GM21381 (cell line): Measurements from ENCODE around the gene LRRK1.

Experiments used
- ATAC-seq: cut with Tn5 transposase; IDR thresholded peaks from one replicate; pipeline ENCODE4 v1.9.1; 2021; ENCODE audit warnings: mild to moderate bottlenecking, moderate library complexity; ENCODE audit not compliant: unreplicated experiment

Gene LRRK1

DNA sequence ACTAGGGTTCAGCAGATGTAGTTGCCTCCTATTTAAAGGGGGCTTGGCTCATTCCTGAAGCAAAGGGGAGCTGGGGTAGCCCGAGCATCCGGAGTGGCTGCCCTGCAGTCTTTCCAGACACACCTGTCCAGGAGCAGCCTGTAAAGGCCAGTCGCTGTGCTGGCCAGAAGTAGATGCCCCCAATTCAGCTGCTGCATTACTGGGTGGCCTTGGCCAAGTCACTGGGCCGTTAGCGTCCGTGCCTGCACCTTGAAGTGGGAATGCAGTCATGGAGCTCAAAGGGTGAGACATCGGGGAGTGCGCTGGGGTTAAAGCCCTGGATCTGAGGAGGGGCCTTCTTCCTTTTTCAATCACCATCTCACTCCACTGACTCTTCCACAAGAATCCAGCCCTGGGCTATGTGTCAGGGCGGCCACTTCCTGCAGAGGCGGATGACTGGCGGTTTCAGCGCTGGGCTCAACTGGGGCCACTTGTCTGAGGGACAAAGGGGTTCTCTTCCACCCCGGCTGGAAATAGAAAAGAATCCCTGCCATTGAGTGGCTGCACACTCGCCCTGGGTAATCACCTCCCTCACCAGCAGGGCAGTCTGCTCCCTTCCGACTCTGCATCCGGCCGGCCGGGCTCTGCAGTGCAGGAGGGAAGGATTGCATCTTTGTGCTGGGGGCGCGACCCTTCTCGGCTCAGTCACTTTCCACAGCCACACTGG lies 27.7 kb upstream of the LRRK1 start:
- ATAC-seq, result no peak

DNA sequence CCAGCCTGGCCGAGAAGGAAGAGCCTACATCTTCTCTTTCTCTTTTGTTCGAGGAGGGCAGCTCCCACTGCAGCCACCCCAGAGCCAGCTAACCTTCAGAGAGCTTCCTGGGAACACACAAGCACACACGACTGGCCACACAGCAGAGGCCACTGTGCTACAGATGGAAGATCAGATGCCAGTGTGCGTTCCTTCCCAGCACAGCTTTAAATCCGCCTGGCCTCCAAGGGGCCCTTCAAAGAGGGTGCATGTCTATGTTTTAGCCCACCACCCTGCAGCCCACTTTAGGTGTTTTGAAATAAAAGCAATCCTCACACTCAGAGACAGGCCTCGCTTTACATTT lies 27.2 kb upstream of the LRRK1 start:
- ATAC-seq, result no peak

- no peak for ATAC-seq
Measured at GRCh38 chr15:100893261-100893963, 25.7 kb upstream of the LRRK1 start.

DNA sequence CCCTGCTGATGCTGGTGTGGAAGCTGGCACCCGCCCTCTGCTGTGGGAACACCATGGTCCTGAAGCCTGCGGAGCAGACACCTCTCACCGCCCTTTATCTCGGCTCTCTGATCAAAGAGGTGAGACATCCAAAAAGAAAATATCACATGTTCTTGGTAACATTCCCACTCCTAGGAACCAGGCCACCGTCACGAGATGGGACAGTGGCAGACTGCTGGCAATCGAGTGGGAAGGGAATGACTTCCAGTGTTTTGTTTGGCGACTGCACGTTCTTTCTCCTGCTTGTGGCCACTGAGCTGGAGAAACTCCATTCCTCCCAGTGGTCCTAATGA lies 25.2 kb upstream of the LRRK1 start:
- ATAC-seq, result no peak

GRCh38 chr15:100895721-100896120 lies 23.4 kb upstream of the LRRK1 start:
- no peak for ATAC-seq

- no peak for ATAC-seq
Measured at GRCh38 chr15:100897221-100898151, 21.7 kb upstream of the LRRK1 start.

DNA sequence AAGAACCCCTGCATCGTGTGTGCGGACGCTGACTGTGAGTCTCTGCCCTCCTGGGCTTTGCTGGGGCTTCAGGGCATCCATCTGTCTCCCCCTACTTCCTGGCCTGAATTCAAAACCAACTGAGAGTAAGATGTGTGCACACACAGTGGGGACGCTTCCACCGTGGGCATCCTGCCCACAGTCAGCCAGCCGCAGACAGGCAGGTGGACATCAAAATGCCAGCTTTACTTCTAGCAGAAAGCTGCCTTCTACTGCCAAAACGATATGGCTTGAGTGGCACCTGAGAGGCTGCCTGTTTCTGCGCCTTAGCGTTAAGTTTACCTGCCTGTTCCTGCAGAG lies 21.0 kb upstream of the LRRK1 start:
- ATAC-seq, result no peak

DNA sequence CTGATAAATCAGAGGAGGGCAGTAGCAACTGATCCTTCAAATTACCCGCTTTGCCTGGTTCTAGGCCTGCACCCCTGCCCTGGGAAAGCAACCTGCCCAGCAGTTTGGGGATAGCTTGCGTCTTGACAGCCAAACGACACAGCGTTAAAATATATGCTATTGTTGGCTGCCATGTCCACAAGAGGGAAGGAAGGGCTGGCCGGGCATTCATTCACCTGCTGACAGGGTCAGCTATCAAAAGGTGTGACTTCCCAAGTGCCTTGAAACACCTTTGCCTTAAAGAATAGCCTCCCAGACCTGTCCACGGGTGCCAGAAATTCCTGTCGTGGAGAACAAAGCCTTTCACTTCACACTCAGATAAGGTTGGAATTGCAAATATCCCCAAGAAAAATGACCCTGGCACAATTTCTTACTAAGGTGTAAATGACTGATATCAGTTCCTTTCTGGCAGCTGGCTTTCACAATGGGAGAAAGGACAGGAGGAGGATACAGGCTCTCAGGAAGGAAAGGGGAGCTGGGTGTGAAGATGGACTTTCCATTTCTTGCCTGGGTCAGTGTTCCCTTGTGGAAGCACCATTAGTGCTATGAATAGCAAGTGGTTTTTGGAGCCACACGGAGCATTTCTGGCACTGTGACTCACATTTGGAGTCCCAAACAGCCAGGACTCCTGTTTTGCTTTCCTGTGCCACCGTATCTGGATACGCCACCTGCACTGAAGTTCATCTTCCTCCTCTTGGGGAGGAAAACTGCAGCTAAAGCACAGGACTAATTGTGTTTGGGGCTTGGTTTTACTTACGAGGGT lies 20.3 kb upstream of the LRRK1 start:
- ATAC-seq, result no peak

DNA sequence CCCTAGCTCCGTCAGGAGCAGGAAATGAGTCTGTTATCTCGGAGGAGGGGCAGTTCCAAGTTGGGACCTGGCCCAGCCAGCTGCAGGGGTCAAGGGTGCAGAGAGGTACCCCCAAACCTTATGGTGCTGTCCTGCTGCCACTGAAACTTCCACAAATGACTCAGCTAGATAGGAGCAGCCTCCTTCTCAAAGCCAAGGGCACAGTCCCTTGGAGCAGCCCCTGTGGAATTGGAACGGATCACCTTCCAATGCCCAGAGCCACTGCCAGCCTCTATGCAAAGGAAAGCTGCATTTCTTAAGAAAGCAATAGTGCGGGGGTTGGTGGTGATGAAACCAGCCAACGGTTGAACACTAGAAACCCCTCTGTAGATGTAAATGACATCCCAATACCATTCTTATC lies 19.6 kb upstream of the LRRK1 start:
- ATAC-seq, result no peak

- no peak for ATAC-seq
Measured at GRCh38 chr15:100900136-100900794, 18.9 kb upstream of the LRRK1 start.

GRCh38 chr15:100900795-100901169 lies 18.4 kb upstream of the LRRK1 start:
- no peak for ATAC-seq

DNA sequence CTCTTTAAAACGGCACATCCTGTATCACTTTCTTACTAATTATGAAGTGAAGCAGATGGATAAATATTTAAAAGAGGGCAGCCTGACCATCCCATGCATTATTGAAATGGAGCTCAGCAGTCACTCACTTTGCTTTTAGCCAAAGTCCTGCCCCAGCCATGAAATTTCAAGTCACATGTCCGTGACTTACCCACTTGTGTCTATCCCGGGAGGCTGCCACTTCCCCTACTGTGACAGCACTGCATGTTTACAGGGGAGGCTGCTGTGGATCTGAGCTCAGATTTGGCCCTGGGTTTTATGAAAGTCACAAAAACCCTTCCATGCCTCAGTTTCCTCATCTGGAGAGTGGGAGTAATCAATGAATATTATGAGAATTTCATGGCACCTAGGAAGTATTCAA lies 17.9 kb upstream of the LRRK1 start:
- no peak for ATAC-seq

DNA sequence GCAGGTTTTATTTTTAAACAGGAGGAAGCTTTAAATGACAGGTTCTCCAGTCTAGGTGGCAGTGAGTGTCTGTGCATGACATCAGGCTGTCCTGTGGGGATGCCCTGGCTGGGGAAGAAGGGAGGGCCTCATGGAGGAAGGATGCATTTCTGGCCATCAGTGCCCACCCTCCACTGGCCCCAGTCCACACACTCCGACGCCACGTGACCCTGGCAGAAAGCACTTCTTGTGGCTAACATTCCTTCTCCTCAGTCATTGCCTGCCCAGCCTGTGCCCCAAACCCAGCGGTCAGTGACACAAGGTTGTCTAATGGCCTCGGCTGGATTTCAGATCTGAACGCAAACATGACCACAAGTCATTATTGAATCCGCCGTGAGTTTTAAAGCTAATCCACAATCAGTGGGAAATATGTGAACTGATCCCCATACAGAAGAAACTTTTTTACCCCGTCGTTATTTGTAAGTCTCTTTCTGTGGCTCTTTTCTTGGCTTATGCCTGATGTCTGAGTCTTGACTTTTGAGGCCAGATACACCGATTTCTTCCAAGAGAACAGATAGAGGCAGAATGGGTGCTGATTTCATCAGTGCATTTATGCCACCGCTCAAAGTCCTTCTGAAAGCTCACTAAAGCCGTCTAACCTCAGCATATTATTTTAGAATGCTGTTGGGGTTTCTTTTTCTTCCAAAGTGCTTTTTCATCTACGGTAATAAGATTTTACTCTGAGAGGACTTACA lies 17.3 kb upstream of the LRRK1 start:
- no peak for ATAC-seq

DNA sequence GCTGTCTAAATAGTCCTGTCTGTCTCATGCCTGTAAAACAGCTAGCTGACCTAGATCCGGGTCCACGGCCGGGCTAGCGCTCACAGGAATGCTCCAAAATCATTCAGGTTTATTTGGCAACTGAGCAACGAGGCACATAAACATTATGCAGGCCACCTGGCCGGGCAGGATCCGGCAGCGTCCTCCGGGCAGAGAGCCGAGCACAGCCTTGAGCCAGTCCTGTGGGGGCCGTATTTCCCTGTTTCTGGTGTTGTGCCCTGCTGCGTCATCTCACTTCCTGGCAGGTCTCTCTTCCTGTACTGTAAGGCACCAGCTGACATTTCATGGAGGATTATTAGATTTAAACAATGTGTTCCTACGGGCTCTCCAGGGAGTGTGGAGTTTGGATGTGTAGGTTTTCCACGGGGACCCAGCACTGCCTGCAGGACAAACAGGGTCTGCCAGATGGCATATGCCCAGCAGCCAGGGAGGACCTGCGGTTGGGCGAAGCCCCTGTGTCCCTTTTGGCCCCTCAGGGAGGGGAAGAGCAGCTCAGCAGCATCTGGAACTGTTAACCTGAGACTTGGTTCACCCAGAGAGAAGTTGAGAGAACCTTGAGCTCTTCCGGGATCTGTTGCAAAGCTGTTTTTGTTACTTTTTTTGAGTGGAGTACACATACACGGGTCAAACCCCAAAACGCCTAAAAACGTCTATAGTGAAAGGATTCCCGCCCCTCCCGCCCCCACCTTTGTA lies 16.6 kb upstream of the LRRK1 start:
- no peak for ATAC-seq

- ATAC-seq, result no peak
Measured at GRCh38 chr15:100903168-100903554, 16.0 kb upstream of the LRRK1 start.

DNA sequence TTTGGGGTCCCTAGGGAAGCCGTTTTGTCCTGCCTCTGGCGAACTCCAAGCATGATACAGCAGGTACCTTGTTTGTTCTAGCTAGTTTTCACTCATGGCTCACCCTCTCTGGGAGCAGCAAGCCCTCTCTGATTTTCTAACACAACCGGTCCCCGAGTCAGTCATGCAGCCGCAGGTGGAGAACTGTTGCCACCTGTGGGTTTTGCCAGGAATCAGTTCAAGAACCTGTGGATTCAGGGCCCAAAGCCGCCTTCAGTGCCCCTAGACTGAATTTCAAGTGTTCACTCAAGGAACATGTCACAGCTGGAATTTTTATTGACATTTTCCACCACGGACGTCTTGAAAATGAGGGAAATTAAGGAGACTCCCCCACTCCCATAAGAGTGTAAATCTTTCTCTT lies 13.3 kb upstream of the LRRK1 start:
- ATAC-seq, result no peak

- no peak for ATAC-seq
Measured at GRCh38 chr15:100908466-100908865, 10.7 kb upstream of the LRRK1 start.

DNA sequence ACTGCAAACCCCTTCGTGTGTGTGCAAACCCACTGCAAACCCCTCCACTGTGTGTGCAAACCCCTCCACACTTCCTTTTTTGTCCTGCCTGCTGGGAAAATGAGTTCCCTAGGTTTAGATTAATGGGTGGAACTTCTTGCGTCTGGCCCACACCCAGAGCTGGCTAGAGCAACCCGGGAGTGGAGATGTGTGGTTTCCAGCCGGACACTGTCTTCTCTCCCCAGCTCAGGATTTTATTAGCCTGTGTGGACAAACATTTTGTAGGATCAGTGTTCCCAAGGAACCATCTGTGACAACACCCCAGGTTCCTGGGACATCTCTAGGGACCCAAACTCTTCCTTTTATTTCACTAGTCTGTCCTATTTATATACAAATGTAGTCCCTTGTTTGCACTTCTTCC lies 9.6 kb upstream of the LRRK1 start:
- no peak for ATAC-seq
